Calu3 (cell line): ENCODE measurements around the gene RNF214. TPM values are rescaled to one million over a fixed set of nuclear protein-coding genes. Genes with fewer than 3 reads are reported as not detected.

Source experiments
- BruUV-seq: library from RNA; stranded (reverse); fragments of 400-500 nt; replicated peaks from 2 replicates; lab custom pipeline; 2021; lab: Mats Ljungman, UMichigan
- CTCF ChIA-PET: fragments of 300-600 bp; sonication (Branson Sonifier 250); formaldehyde crosslinking; loops from one replicate; lab custom pipeline; 2022; ENCODE audit warnings: antibody characterized with exemption; lab: Charles Lee
- DNase-seq: peaks from one replicate; pipeline ENCODE4 v3.0.0; 2022
- H3K27ac Mint-ChIP-seq: one replicate; pipeline ENCODE4 v1.8.0; 2022; ENCODE audit warnings: mixed read lengths; ENCODE audit not compliant: unreplicated experiment
- H3K27me3 Mint-ChIP-seq: one replicate; pipeline ENCODE4 v1.8.0; 2022; ENCODE audit warnings: mixed read lengths; ENCODE audit not compliant: unreplicated experiment
- H3K36me3 Mint-ChIP-seq: one replicate; pipeline ENCODE4 v1.8.0; 2022; ENCODE audit warnings: mild to moderate bottlenecking, moderate library complexity, mixed read lengths; ENCODE audit not compliant: insufficient read depth, unreplicated experiment
- H3K4me1 Mint-ChIP-seq: one replicate; pipeline ENCODE4 v1.8.0; 2022; ENCODE audit warnings: mild to moderate bottlenecking, low read depth, mixed read lengths; ENCODE audit not compliant: unreplicated experiment
- H3K4me3 Mint-ChIP-seq: one replicate; pipeline ENCODE4 v1.8.0; 2022; ENCODE audit warnings: mild to moderate bottlenecking, low read depth, moderate library complexity, mixed read lengths; ENCODE audit not compliant: unreplicated experiment
- H3K9me3 Mint-ChIP-seq: one replicate; pipeline ENCODE4 v1.8.0; 2022; ENCODE audit warnings: low read depth, mixed read lengths; ENCODE audit not compliant: unreplicated experiment
- CTCF ChIP-seq: fragments of 200-600 bp; IDR thresholded peaks from one replicate; pipeline ENCODE4 v1.8.0; 2022; ENCODE audit warnings: antibody characterized with exemption; ENCODE audit not compliant: unreplicated experiment
- intact Hi-C: fragments of 100-400 bp; cut with micrococcal nuclease; formaldehyde crosslinking; loops from one replicate; pipeline ENCODE4 v1.10.0; 2022; ENCODE audit not compliant: unreplicated experiment
- total RNA-seq: library from RNA; stranded (reverse); gene quantifications from 2 replicates; pipeline ENCODE4 v1.2.3, GENCODE V29; 2022

The RNF214 gene
- total RNA-seq, 1 experiment from 2014 or later, result 19.2 TPM

GRCh38 chr11:117192401-117192875 lies 40.0 kb upstream of the RNF214 start:
- CTCF ChIA-PET, result no interaction called here
- Mint-ChIP-seq H3K36me3 (no peaks in the 10 kb centered on the region), H3K27me3 (no peaks in the 10 kb centered on the region), H3K4me1 (no peaks in the 10 kb centered on the region), H3K27ac (no peak overlapping the region), H3K4me3 (no peak overlapping the region), H3K9me3 (no peaks in the 10 kb centered on the region)
- no TSS peak for BruUV-seq
- intact Hi-C loops, result no loop called here
- no peak for TF ChIP-seq CTCF
- no peak for DNase-seq

DNA sequence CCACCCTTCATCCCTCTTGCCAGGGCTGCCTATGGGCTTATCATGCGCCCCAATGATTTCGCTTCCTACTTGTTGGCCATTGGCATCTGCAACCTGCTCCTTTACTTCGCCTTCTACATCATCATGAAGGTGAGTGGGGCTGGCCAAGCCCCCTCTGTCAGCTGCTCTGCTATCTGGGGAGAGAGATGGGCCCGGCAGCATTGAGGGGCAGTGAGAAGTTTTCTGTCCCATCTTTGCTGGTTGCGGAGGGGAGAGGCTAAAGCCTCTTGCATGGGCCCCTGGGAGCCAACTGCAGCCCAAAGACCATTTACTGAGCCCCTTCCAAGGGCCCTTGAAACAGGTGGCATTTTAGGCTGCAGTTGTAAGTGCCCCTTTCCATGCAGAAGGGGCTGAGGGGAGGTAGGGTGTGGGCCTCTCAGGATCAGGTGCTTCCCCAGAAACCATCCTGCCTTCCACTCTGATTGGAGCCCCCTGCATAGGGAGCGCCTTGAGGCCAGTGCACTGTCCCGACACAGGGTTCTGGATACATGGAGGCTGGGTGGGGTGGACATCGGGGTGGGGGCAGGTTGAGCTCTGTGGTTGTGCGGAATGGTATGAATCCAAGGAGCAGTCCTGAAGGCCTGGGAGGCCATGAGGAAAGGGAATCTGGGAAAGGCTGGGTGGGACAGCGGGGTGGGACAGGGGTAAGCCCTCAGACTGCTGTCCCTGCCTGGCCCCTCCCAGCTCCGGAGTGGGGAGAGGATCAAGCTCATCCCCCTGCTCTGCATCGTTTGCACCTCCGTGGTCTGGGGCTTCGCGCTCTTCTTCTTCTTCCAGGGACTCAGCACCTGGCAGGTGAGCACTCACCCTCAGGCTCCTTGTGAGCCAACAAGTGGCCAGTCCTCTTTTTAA lies 39.1 kb upstream of the RNF214 start:
- no peaks in the 10 kb centered on the region for H3K9me3 Mint-ChIP-seq
- H3K27ac Mint-ChIP-seq, result no peak overlapping the region
- BruUV-seq, result no TSS peak

DNA sequence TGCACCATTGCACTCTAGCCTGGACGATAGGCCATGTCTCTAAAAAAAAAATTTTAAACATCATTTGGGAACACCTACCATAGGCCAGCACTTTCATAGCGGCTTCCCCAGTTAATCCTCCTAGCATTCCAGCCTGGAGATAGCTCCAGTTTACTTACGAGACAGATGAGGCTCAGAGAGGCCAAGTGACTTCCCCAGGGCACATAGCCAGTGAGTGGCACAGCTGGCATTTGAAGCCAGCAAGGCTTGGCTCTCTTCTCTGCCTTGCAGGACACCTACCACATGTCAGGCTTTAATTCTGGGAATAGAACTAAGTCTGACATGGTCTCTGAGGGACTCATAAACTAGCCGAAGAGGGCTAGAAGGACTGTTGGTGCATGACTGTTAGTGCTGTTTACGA lies 38.2 kb upstream of the RNF214 start:
- CTCF ChIA-PET, result no interaction called here
- TF ChIP-seq CTCF, result no peak
- Mint-ChIP-seq H3K27me3 (no peaks in the 10 kb centered on the region), H3K27ac (no peak overlapping the region), H3K36me3 (no peaks in the 10 kb centered on the region), H3K9me3 (no peaks in the 10 kb centered on the region), H3K4me3 (no peak overlapping the region), H3K4me1 (no peaks in the 10 kb centered on the region)
- intact Hi-C loops, result no loop called here
- BruUV-seq, result no TSS peak
- DNase-seq, result no peak

More for the DNA sequence above, 39.1 kb upstream of the RNF214 start:
- no peaks in the 10 kb centered on the region for H3K27me3 Mint-ChIP-seq
- TF ChIP-seq CTCF, result no peak
- CTCF ChIA-PET, result no interaction called here
- no peaks in the 10 kb centered on the region for H3K36me3 Mint-ChIP-seq
- DNase-seq, result no peak
- intact Hi-C loops, result no loop called here
- no peak overlapping the region for H3K4me3 Mint-ChIP-seq
- no peaks in the 10 kb centered on the region for H3K4me1 Mint-ChIP-seq

- no peak for TF ChIP-seq CTCF
- CTCF ChIA-PET, result interaction anchor here (0.6 kb wide), 1 partner anchor 122 kb away, joined by 4 read pairs; no protein-coding TSS in a partner anchor
- H3K27ac Mint-ChIP-seq, result no peak overlapping the region
- no peak overlapping the region for H3K4me3 Mint-ChIP-seq
- H3K36me3 Mint-ChIP-seq, result no peaks in the 10 kb centered on the region
- BruUV-seq, result no TSS peak
- no peak for DNase-seq
- no peaks in the 10 kb centered on the region for H3K27me3 Mint-ChIP-seq
- H3K9me3 Mint-ChIP-seq, result no peaks in the 10 kb centered on the region
- intact Hi-C loops, result no loop called here
- no peaks in the 10 kb centered on the region for H3K4me1 Mint-ChIP-seq
These were observed 37.2 kb upstream of the RNF214 start for GRCh38 chr11:117195258-117195657.
